ENCODE results near the gene ZFP36L2.

Gene ZFP36L2

GRCh38 chr2:43199492-43200488 is 26.6 kb downstream of the ZFP36L2 start:
- DNase-seq, result no peak

GRCh38 chr2:43198263-43198662 is 28.1 kb downstream of the ZFP36L2 start:
- TF ChIP-seq POLR2A (IDR thresholded peaks at IDR 0.05; ENCODE audit: low read length) (no peak), GATA1 (IDR thresholded peaks at IDR 0.05; ENCODE audit: low read depth, low read length) (no peak)
- no peak for DNase-seq

More at GRCh38 chr2:43199492-43200488, 26.6 kb downstream of the ZFP36L2 start:
- TF ChIP-seq POLR2A (IDR thresholded peaks at IDR 0.05; ENCODE audit: low read length) (no peak), GATA1 (IDR thresholded peaks at IDR 0.05; ENCODE audit: low read depth, low read length) (no peak)

- TF ChIP-seq POLR2A (IDR thresholded peaks at IDR 0.05; ENCODE audit: low read length) (no peak), GATA1 (IDR thresholded peaks at IDR 0.05; ENCODE audit: low read depth, low read length) (no peak)
- no peak for DNase-seq
Observed at GRCh38 chr2:43197588-43197896, 28.9 kb downstream of the ZFP36L2 start.

- no peak for DNase-seq
Observed at GRCh38 chr2:43196768-43197587, 29.4 kb downstream of the ZFP36L2 start.

GRCh38 chr2:43194121-43194869 is 32.1 kb downstream of the ZFP36L2 start:
- TF ChIP-seq POLR2A (IDR thresholded peaks at IDR 0.05; ENCODE audit: low read length) (no peak), GATA1 (IDR thresholded peaks at IDR 0.05; ENCODE audit: low read depth, low read length) (no peak)
- no peak for DNase-seq

More at GRCh38 chr2:43196768-43197587, 29.4 kb downstream of the ZFP36L2 start:
- TF ChIP-seq POLR2A (IDR thresholded peaks at IDR 0.05; ENCODE audit: low read length) (no peak), GATA1 (IDR thresholded peaks at IDR 0.05; ENCODE audit: low read depth, low read length) (no peak)

- TF ChIP-seq GATA1 (IDR thresholded peaks at IDR 0.05; ENCODE audit: low read depth, low read length) (no peak), POLR2A (IDR thresholded peaks at IDR 0.05; ENCODE audit: low read length) (peak; percentile 25)
- DNase-seq, result no peak
Observed at GRCh38 chr2:43193652-43194120, 32.7 kb downstream of the ZFP36L2 start.

- TF ChIP-seq POLR2A (IDR thresholded peaks at IDR 0.05; ENCODE audit: low read length) (no peak), GATA1 (IDR thresholded peaks at IDR 0.05; ENCODE audit: low read depth, low read length) (no peak)
- peak in 1 of 2 experiments; percentile 50 for DNase-seq
Observed at GRCh38 chr2:43192744-43193651, 33.4 kb downstream of the ZFP36L2 start.

- peak; percentile 42 to 63 for DNase-seq
- TF ChIP-seq GATA1 (IDR thresholded peaks at IDR 0.05; ENCODE audit: low read depth, low read length) (no peak), POLR2A (IDR thresholded peaks at IDR 0.05; ENCODE audit: low read length) (no peak)
Observed at GRCh38 chr2:43191947-43192516, 34.4 kb downstream of the ZFP36L2 start.

GRCh38 chr2:43190311-43191052 is 35.9 kb downstream of the ZFP36L2 start:
- peak; percentile 94 to 98 for DNase-seq
- peak; percentile 92 for TF ChIP-seq GATA1 (IDR thresholded peaks at IDR 0.05; ENCODE audit: low read depth, low read length)
- peak; percentile 71 for TF ChIP-seq POLR2A (IDR thresholded peaks at IDR 0.05; ENCODE audit: low read length)

- peak; percentile 61 to 83 for DNase-seq
Observed at GRCh38 chr2:43189861-43190260, 36.5 kb downstream of the ZFP36L2 start.

GRCh38 chr2:43188561-43189386 is 37.6 kb downstream of the ZFP36L2 start:
- no peak for TF ChIP-seq GATA1 (IDR thresholded peaks at IDR 0.05; ENCODE audit: low read depth, low read length)
- no peak for TF ChIP-seq POLR2A (IDR thresholded peaks at IDR 0.05; ENCODE audit: low read length)
- DNase-seq, result no peak
